ENCODE data around the gene TRIM3. TPM values are rescaled to one million over a fixed set of nuclear protein-coding genes. Genes with fewer than 3 reads are reported as not detected.
"Not testable (repeated sequence)": the region's sequence is repeated elsewhere in the genome, so short reads cannot be mapped to it uniquely, and the experiment has no call there.

The TRIM3 gene
- total RNA-seq (2014; rRNA removed), result 23.7 and 29.4 TPM in 2 replicates
- polyA plus RNA-seq (2012), result 13.4 TPM

DNA sequence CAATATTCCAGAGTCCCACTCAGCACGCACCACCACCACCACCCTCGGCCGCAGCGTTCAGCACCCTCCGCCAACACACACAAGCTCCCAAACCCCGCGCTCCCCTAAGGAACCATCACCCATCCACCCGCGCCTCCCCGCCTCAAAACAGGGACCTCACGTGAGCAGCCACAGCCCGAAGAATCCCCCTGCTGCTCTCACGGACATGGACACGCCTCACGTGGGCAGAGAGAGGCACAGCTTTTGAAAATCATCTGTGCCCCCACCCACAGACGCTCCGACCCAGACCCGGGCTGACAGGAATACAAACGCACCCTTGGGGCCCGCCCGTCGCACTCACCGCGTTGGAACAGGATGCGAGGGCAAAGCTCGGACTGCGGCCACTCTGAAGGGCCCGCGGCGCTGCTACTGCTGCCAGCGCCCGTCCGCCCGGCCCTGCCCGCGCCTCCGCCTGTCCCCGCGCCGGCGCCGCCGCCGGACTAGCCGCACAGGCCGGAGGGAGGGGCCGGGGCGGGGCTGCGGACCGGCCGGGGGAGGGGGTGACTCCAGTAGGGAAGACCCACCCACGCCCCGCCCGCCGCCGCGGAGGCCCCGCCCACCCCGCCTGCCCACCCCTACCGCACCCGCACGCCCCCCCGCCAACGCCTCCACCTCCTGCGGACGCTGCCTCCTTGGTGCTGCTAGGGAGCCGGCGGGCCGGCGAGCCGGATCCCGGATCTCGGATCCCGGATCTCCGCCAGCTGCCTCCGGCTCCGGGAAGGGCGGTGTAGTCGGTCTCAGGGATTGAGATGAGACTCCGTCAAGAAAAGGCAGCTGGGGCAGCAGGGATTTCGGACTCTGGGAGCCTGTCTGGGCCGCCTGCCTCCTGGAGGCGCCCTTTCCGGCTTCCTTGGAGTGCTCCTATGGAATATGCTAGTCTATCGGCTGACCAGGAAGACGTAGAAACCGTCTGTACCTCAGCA lies at the start of gene TRIM3:
TSS of gene TRIM3 (minus strand) at position 491 of the 962 bp plus-strand sequence. CDS start 8,246 bp downstream, outside the sequence.
- DNase-seq (ENCODE audit: low read depth), result peak; percentile 80

DNA sequence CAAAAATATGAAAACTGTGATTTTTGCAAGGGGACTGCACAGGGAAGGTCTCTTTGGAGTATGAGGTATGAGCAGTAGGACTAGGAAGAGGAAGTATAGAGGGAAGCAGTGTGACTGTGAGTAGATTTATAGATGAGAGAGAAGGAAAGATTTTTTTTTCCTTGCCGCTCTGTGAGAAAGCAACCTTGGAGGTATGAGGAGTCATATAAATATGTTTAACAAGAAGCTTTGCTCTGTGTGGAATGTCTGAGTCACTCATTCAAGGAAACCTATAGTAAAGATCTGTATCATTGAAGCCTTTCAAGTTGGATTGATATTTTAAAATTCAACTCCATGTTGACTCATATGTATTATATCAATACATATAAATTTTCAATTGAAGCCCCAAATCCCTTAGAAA lies 49.5 kb upstream of the TRIM3 start:
- peak; percentile 19 for DNase-seq (ENCODE audit: low read depth)

DNA sequence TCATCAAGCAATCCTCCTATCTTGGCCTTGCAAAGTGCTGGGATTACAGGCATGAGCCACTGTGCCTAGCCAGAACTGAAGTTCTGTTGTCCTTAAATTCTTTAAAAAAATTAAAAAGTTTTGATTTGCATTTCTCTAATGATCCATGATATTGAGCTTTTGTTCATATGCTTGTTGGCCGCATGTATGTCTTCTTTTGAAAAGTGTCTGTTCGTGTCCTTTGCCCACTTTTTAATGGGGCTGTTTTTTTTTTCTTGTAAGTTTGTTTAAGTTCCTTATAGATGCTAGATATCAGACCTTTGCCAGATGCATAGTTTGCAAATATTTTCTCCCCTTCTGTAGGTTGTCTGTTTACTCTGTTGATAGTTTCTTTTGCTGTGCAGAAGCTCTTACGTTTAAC lies 48.2 kb upstream of the TRIM3 start:
- not testable (repeated sequence) for DNase-seq (ENCODE audit: low read depth)

DNA sequence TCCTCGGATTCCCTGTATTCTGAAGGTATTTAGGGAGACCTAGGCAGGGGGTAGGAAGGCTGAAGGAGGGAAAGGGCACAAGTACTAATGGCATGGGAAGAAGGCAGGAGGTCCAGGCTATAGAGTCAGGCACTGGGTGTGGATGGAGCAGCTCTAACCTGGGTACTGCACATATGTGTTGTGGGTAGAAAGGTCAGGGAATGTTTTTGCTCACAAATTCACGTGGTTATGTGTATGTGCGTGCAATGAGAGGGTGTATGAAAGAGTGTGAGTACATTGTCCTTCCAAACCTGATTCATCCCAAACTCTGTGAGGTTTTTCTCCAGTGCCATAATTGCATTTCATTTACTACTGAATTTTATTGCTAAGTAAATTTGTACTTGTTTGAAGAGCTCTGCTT lies 46.5 kb upstream of the TRIM3 start:
- no peak for DNase-seq (ENCODE audit: low read depth)

DNA sequence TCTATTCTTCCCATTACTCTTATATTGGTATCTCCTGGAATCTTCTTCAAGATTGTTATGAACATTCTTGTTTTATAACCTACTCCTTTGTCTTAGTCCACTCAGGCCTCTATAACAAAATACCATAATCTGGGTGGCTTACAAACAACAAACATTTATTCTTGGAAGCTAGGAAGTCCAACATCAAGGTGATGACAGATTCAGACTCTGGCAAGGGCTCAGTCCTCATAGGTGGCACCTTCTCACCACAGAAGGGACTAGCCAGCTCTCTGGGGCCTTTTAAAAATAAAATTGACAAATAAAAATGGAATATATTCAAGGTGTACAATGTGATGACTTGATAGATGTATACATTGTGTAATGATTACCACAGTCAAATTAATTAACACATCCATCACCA lies 43.1 kb upstream of the TRIM3 start:
- no peak for DNase-seq (ENCODE audit: low read depth)

DNA sequence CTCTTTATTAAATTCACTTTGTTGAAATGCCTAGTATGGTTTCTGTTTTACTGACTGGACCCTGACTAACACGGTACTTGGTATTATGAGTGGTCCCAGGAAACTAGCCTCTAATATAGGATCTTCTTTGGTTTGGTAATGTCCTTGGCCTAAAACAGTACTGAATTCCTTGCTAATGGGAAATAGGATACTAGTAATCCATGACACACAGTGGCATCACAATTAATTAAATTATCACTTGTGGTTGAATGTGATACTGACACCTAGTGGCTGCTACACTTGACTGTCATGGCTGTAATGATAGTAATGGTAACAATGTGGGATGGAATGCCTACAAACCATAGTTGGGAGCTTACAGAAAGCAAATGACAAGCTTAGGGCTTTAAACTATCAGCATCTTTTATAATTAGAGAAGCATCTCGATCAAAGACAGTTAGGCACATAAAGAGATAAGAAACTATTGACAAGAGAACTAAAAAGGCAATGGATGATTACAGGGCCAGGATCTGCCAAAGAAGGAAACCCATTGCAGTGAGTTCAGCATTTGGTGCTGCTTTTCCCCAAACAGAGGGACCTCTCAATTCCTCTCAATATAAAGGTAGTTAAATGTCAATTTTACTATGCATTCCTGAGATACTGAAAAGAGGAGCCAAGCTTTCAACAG lies 32.0 kb upstream of the TRIM3 start:
- peak; percentile 84 for DNase-seq (ENCODE audit: low read depth)

DNA sequence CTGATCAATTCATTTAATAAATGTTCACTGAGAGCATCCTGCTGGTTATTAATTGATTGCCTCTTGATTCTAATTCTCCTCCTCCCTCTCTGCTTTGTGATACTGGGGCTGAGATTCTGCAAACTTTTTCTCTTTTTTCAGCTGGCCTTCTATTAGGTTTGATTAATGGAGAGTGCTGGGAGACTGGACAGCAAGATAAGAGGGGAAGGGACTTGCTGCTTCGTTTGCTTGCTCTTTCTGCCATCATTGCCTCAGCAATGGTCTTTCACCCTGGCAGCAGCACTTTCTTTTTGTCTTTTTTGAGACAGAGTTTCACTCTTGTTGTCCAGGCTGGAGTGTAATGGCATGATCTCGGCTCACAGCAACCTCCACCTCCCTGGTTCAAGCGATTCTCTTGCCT lies 30.4 kb upstream of the TRIM3 start:
- no peak for DNase-seq (ENCODE audit: low read depth)

DNA sequence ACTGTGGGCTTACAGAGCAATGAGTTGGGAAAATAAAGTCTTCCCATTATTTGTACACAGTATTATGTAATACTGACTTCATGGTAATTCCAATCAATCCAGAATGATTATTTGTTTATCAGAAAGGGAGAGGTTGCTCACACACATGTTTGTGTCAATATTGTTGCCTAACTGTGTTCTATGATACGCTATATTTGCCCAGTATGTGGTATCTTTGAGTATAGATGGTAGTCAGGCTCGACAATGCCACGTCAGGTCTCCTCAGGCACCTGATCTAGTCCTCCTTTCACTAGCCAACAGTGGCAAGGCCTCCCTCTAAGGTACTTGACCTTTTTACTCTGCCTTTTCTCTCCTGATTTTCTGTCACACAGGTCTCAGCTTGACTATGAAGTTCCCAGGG lies 28.6 kb upstream of the TRIM3 start:
- no peak for DNase-seq (ENCODE audit: low read depth)

DNA sequence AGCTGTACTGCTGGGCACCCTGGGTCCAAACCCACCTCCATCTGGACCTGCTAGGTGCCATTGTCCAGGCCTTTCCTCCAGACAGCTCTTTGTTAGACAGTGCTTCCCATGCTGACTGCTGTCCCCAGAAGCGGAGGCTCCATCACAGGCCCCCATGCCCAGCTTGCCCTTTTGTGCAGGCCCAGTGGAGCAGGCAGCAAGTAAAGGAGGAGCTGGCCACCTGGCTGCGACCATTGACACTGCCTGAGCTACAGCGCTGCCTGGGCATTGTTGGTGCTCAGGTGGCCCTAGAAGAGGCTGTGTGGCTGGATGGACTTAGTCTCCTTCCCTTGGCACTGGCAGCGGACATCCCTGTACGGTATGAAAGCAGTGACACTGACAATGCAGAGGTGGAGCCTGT lies 24.8 kb upstream of the TRIM3 start:
- DNase-seq (ENCODE audit: low read depth), result no peak

DNA sequence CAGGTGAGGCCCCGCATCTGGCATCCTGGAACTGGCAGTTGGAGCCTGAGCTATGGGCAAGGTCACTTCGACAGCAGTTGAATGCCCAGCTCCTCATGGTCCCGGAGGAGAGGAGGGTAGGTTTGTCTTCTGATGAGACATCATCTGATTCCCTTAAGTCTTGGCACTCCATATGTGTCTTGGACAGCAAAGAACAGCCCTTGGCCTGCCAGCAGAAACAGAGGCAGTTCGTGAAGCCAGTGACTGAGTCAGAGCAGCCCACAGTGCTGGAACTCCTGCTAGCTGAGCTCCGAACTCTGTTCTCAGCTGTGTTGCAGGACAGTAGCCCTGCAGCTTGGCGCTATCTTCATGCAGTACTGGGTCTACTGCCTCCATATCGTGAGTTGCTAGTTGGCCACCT lies 24.4 kb upstream of the TRIM3 start:
- peak; percentile 8 for DNase-seq (ENCODE audit: low read depth)

DNA sequence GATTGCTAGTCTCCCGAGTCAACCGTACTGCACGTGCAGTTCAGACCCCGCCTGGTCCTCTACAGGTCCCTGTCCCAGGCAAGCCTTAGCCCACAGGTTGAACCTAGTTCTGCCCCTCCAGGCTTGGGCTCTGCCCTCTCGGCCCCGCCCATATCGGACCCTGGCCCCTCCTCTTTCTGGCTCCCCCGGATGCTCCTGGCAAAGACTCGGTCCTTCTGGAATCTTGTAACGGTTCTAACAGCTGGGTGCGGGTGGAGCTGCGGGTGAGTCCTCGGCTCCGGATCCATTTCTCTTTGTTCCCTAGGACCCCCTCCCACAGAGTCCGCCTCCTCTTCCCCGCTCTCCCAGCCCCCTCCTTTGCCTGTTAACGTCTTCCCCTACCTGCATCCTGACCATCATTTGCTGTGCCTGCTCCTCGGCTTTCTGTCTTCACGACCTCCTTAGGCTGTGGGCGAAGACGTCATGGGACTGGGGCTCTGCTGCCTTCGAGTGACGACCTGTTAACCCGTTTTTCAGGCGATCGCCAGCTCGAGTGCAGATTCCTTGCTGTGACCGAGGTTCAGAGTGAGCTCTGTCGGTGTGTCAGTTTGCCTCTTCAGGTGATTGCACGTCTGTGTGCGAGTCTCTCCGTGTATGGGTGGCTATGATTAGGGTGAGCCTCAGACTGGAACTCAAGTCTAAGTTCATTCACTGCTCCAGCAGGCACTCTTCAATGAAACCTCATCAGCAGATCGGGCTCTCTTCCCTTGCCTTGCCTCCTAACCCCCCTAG lies 23.5 kb upstream of the TRIM3 start, which contains the start of gene DNHD1:
TSS of gene DNHD1 (plus strand) at position 212 of the 771 bp plus-strand sequence. CDS start 936 bp downstream, outside the sequence.
- DNase-seq (ENCODE audit: low read depth), result no peak

DNA sequence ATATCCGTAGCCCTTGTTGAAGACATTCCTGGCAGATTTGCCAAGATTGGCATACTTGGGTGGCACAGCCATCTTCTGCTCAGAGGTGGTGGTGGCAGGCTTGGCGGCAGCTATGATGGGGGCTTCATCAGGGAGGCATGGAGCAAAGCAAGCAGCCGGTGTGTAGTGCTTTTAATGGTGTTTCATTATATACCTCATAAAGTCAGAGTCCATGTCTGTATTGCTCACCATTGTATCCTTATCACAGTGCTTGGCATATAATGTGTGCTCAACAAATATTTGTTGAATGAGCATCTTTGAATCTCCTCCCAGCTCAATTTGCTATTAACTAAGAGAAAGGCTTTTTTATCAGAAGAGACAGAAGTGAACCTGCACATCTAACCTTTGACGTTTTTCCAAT lies 15.6 kb upstream of the TRIM3 start:
- DNase-seq (ENCODE audit: low read depth), result no peak

DNA sequence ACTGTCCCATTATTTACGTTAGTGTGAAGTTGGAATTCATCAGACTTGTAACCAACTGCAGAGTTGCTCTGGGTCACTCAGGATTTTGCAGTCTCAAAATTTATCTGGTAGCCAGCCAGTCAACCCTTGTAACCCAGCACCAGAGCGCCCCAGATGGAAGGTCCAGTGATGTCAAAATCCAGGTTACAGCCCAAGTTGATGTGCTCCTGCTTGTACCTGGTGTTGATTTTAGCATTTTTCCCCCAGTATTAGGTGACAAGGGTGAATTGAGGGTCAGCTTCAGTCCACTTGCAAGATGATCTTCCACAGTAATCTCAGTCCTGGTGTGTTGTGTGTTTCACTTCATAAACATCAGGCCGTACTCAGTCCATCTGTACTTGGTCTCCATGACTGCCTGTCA lies 15.1 kb upstream of the TRIM3 start:
- DNase-seq (ENCODE audit: low read depth), result no peak

DNA sequence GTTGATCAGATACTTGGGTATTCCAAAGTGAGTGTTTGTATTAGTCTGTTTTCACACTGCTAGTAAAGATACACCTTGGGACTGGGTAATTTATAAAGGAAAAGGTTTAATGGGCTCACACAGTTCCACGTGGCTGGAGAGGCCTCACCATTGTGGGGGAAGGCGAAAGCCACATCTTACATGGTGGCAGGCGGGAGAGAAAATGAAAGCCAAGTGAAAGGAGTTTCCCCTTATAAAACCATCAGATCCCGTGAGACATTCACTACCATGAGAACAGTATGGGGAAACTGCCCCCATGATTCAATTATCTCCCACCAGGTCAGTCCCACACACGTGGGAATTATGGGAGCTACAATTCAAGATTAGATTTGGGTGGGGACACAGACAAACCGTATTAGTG lies 14.6 kb upstream of the TRIM3 start:
- no peak for DNase-seq (ENCODE audit: low read depth)

DNA sequence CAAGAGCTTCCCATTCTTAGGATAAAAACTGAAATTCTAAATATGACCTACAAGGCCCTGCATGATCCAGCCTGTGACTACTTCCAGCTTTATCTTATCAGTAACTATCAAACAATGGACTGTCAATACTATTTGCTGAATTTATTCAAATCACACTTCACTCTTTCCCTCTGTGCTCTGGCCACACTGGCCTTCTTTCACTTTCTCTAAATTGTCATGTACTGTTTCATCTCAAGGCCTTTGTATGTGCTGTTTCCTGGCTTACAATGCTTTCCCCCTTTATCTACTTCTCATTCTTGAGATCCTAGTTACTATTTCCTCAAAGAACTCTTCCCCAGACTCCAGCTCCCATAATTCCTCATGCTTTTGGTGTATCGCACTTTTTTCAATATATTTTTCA lies 13.2 kb upstream of the TRIM3 start:
- DNase-seq (ENCODE audit: low read depth), result no peak

DNA sequence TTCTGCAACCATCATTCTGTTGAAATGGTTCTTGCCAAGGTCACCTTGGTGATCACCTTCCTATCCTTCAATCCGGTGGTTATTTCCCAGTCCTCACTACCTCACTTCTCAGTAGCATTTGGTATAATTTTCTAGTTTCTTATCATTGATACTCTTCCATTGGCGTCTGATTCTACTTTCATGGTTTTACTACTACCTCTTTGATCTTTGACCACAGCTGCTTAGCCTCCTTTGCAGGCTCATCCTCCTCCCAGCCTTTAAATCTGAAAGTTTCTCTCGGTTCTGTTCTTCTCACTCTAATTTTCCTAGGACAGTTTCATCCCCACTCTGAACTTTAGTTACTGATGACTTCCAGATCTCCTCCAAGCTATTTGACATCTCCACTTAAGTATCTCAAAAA lies 12.5 kb upstream of the TRIM3 start:
- DNase-seq (ENCODE audit: low read depth), result no peak

DNA sequence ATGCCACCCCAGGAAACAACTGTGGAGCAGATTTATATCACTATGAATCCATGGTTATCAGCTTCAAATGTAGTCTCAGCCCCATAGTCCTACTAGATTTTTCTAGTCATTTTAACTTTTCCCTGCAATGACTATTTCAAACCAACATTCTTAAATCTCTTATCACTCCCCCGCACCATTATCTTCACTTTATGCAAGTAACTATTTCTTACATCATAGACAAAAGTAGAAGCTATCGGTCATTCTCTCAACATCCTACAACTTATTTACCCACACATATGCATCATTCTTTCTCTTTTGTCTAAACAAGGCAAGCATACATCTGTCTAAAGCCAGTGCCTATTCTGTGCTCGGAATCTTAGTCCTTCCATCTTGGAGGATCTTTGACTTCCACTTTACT lies 11.9 kb upstream of the TRIM3 start:
- DNase-seq (ENCODE audit: low read depth), result no peak

DNA sequence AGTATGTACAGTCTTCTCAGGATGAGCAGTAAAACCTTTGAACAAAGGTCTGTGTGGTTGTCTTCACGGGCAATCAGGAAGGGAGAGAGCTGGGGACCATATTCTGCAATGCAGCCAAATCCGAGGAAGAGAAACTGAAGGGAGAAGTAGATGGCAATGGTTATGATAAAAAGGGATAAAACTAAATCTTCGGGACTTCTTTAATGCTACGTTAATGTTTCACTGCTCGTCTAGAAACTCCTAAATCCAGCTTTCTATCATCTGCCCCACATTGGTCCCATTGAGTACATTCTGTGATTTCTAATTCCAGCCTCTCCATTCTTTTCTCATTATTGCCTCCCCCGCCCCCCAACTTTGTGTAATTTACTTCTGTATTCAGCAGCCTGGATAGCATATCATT lies 9.3 kb upstream of the TRIM3 start:
- no peak for DNase-seq (ENCODE audit: low read depth)

DNA sequence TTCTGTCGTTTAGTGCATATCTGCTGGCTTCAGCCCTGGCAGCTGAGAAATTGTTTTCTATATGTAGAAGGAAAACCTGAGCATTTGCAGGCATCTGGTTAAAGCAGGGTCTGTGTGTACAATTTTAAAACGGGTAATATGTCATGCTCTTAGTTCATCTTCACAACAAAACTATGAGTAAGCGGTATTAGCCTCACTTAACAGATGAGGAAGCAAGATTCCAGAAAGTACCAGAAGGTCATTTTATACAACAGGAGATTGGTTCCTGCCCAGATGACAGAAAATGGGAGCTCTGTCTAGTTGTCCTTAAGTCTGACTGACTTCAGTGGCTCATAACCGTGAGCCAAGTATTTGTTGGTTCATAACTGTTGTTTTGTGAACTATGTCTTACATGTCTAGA lies 8.7 kb upstream of the TRIM3 start:
- DNase-seq (ENCODE audit: low read depth), result no peak

DNA sequence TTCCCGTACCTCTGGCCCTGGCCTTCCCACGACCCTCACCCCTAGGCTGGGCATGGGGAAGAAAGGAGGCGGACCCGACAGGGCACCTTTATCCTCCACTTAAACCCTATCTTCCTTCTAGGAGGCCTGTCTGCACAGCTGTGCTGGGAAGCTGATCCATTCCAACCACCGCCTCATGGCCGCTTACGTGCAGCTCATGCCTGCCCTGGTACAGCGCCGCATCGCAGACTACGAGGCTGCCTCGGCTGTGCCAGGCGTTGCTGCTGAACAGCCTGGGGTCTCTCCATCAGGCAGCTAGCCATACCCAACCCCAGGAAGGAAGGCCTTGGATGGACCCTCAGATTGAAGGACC lies 8.2 kb upstream of the TRIM3 start:
- DNase-seq (ENCODE audit: low read depth), result no peak

DNA sequence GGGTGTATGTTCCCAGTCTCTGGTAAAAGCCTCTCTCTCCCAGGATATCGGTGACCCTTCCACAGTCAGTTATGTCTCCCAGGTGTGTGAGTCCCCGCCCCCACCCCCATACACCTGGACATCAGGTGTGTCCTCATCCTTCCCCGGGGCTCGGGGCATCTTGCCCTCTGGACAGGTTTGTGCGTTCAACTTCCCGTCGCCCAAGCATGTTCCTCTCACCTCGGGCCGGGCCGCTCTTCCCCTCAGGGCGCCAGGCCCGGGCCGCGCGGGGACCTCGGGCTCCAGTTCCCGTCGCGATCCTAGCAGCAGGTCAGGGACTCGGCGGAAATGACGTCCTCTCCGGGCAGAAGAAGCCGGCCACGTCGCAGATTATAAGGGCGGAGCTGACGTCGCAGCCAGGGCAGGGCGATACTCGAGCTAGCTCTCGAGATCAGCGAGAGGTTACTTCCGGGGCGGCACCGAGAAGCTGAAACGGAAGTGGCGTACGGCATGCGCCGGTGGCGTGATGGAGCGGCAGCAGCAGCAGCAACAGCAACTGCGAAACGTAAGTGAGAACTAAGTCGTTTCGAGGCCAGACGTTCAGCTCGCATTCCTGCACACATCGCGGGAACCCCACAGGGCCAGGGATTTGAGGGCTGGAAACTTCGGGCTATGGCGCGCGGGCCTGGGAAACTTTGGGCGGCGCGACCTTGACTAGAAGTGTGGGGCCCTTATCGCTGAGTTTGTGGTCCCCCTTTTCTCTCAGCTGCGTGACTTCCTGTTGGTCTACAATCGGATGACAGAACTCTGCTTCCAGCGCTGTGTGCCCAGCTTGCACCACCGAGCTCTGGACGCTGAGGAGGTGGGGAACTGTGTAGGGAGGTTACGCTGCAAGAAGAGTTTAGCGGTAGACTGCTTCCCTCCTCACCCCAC lies 7.5 kb upstream of the TRIM3 start, which contains the start of the genes ARFIP2 and TIMM10B:
TSS of gene ARFIP2 (minus strand) at position 320 of the 912 bp plus-strand sequence. CDS start 910 bp downstream, outside the sequence.
TSS of gene TIMM10B (plus strand) at position 490 of the 912 bp plus-strand sequence. CDS start at position 506, 16 bp downstream.
- DNase-seq (ENCODE audit: low read depth), result peak; percentile 95
